OCI-LY1 (cell line): ENCODE measurements around the gene RERE.

ENCODE experiments used
- H2AFZ ChIP-seq: fragments of 200-600 bp; sonication (generic), shearing (Covaris generic); 2 replicates; pipeline ENCODE4 v1.6.0; 2014; ENCODE audit warnings: antibody characterized with exemption, mild to moderate bottlenecking, low read length
- H3F3A ChIP-seq: fragments of 200-600 bp; sonication (generic), shearing (Covaris generic); 2 replicates; pipeline ENCODE4 v1.6.0; 2014; ENCODE audit warnings: mild to moderate bottlenecking, antibody characterized with exemption, low read length, moderate library complexity; ENCODE audit not compliant: insufficient read depth
- H3K27ac ChIP-seq: fragments of 200-600 bp; sonication (generic); 2 replicates; pipeline ENCODE4 v1.5.1; 2014; ENCODE audit warnings: low read length, mixed run types, mild to moderate bottlenecking, low read depth; ENCODE audit not compliant: poor library complexity, severe bottlenecking
- H3K27me3 ChIP-seq: fragments of 200-600 bp; sonication (generic); 2 replicates; pipeline ENCODE4 v1.6.0; 2014; ENCODE audit warnings: antibody characterized with exemption, mild to moderate bottlenecking, low read length, moderate library complexity; ENCODE audit not compliant: insufficient read depth
- H3K36me3 ChIP-seq: fragments of 200-600 bp; sonication (generic); 2 replicates; pipeline ENCODE4 v1.6.1; 2014; ENCODE audit warnings: mild to moderate bottlenecking, antibody characterized with exemption, low read length, moderate library complexity, mixed read lengths; ENCODE audit not compliant: insufficient read depth
- H3K4me1 ChIP-seq: fragments of 200-600 bp; sonication (generic); 2 replicates; pipeline ENCODE4 v1.5.1; 2014; ENCODE audit warnings: mild to moderate bottlenecking, low read length, moderate library complexity; ENCODE audit not compliant: insufficient read depth, severe bottlenecking
- H3K4me2 ChIP-seq: fragments of 200-600 bp; sonication (generic), shearing (Covaris generic); 2 replicates; pipeline ENCODE4 v1.6.1; 2014; ENCODE audit warnings: low read length
- H3K4me3 ChIP-seq: fragments of 200-600 bp; sonication (generic); 2 replicates; pipeline ENCODE4 v1.5.1; 2014; ENCODE audit warnings: low read length, low read depth, mild to moderate bottlenecking, mixed read lengths; ENCODE audit not compliant: poor library complexity, severe bottlenecking
- H3K79me2 ChIP-seq: fragments of 200-600 bp; shearing (Covaris generic); 2 replicates; pipeline ENCODE4 v1.6.1; 2016; ENCODE audit warnings: mixed run types, low read length, mixed read lengths; ENCODE audit not compliant: insufficient read depth
- H3K9ac ChIP-seq: fragments of 200-600 bp; sonication (generic), shearing (Covaris generic); 2 replicates; pipeline ENCODE4 v1.6.1; 2014; ENCODE audit warnings: mild to moderate bottlenecking, low read length, mixed read lengths
- H3K9me2 ChIP-seq: fragments of 200-600 bp; sonication (generic), shearing (Covaris generic); 2 replicates; pipeline ENCODE4 v1.6.1; 2014; ENCODE audit warnings: low read depth, mild to moderate bottlenecking, low read length, mixed read lengths
- H3K9me3 ChIP-seq: fragments of 200-600 bp; shearing (Covaris generic); 2 replicates; pipeline ENCODE4 v1.6.1; 2014; ENCODE audit warnings: low read length, mixed read lengths
- H4K20me1 ChIP-seq: fragments of 200-600 bp; sonication (generic), shearing (Covaris generic); 2 replicates; pipeline ENCODE4 v1.6.0; 2016; ENCODE audit warnings: mild to moderate bottlenecking, low read length; ENCODE audit not compliant: insufficient read depth
- EZH2 ChIP-seq: fragments of 200-600 bp; sonication (generic), shearing (Covaris generic); IDR thresholded peaks from 2 replicates; pipeline ENCODE4 v1.8.0; 2017; ENCODE audit warnings: borderline replicate concordance, mixed run types, mild to moderate bottlenecking, antibody characterized with exemption, low read length, moderate library complexity, mixed read lengths
- TF ChIP-seq, protein P1 (sequence below): fragments of 200-600 bp; sonication (generic), shearing (Covaris generic); IDR thresholded peaks from 2 replicates; pipeline ENCODE4 v1.5.1; 2017; ENCODE audit warnings: mild to moderate bottlenecking, antibody characterized with exemption, low read length, moderate library complexity, mixed read lengths

RERE gene

GRCh38 chr1:8407652-8408051, 409.8 kb downstream of the RERE start:
- H3K4me2 ChIP-seq: no peak overlapping the region
- no peaks in the 10 kb centered on the region for H3K9me3 ChIP-seq
- H3F3A ChIP-seq: no peaks in the 10 kb centered on the region
- H3K36me3 ChIP-seq: peaks cover 93% of the 10 kb centered on the region
- H4K20me1 ChIP-seq: peaks cover 3% of the 10 kb centered on the region; the same call in 1 of the 2 replicates
- H3K27me3 ChIP-seq: no peaks in the 10 kb centered on the region
- no peak overlapping the region for H3K4me3 ChIP-seq
- peaks cover 22% of the 10 kb centered on the region for H3K4me1 ChIP-seq
- H3K9me2 ChIP-seq: no peaks in the 10 kb centered on the region
- no peak overlapping the region for H3K27ac ChIP-seq
- H3K9ac ChIP-seq: no peak overlapping the region
- peaks cover 93% of the 10 kb centered on the region for H3K79me2 ChIP-seq
- H2AFZ ChIP-seq: no peak overlapping the region
- TF ChIP-seq, protein P1, sequence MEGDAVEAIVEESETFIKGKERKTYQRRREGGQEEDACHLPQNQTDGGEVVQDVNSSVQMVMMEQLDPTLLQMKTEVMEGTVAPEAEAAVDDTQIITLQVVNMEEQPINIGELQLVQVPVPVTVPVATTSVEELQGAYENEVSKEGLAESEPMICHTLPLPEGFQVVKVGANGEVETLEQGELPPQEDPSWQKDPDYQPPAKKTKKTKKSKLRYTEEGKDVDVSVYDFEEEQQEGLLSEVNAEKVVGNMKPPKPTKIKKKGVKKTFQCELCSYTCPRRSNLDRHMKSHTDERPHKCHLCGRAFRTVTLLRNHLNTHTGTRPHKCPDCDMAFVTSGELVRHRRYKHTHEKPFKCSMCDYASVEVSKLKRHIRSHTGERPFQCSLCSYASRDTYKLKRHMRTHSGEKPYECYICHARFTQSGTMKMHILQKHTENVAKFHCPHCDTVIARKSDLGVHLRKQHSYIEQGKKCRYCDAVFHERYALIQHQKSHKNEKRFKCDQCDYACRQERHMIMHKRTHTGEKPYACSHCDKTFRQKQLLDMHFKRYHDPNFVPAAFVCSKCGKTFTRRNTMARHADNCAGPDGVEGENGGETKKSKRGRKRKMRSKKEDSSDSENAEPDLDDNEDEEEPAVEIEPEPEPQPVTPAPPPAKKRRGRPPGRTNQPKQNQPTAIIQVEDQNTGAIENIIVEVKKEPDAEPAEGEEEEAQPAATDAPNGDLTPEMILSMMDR: no peak
- no peak for TF ChIP-seq EZH2

DNA sequence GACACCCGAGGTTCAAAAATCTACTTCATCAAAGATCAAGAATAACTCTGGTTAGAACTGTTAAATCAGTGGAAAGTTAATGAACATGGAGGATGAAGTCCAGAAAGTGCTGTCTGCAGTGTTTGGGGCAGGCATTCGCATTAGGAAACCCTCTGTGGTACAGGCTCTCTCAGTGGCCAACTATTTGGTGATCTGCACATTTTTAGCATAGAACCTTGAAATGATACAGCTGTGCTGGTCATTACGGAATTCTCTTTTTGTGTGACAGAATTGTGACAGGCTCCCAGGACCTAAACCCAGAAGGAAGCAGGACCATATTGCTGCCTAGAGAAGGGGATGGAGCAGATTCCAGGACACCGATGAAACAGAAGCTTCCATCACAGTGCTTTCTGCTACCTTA, 410.5 kb downstream of the RERE start:
- Histone ChIP-seq H3K4me2 (no peak overlapping the region), H4K20me1 (peaks cover 3% of the 10 kb centered on the region; the same call in 1 of the 2 replicates), H3K9ac (no peak overlapping the region), H3K36me3 (peaks cover 93% of the 10 kb centered on the region), H3K27ac (no peak overlapping the region), H3K9me3 (no peaks in the 10 kb centered on the region), H2AFZ (no peak overlapping the region), H3K4me3 (no peak overlapping the region), H3K27me3 (no peaks in the 10 kb centered on the region), H3K9me2 (no peaks in the 10 kb centered on the region), H3F3A (no peaks in the 10 kb centered on the region), H3K79me2 (peaks cover 93% of the 10 kb centered on the region), H3K4me1 (peaks cover 22% of the 10 kb centered on the region)
- TF ChIP-seq EZH2: no peak
- TF ChIP-seq, protein P1: no peak

GRCh38 chr1:8406011-8406410, 411.4 kb downstream of the RERE start:
- H3K27ac ChIP-seq: no peak overlapping the region
- H3K4me1 ChIP-seq: peaks cover 24% of the 10 kb centered on the region
- H3K27me3 ChIP-seq: no peaks in the 10 kb centered on the region
- no peak overlapping the region for H3K4me2 ChIP-seq
- H2AFZ ChIP-seq: no peak overlapping the region
- H3K79me2 ChIP-seq: peaks cover 83% of the 10 kb centered on the region
- no peaks in the 10 kb centered on the region for H3F3A ChIP-seq
- peaks cover 3% of the 10 kb centered on the region; the same call in 1 of the 2 replicates for H4K20me1 ChIP-seq
- H3K9me2 ChIP-seq: no peaks in the 10 kb centered on the region
- no peak overlapping the region for H3K4me3 ChIP-seq
- H3K9me3 ChIP-seq: no peaks in the 10 kb centered on the region
- TF ChIP-seq, protein P1: no peak
- TF ChIP-seq EZH2: no peak
- H3K9ac ChIP-seq: no peak overlapping the region
- H3K36me3 ChIP-seq: peaks cover 92% of the 10 kb centered on the region
